ENCODE data around the gene STAB1. TPM values are rescaled to one million over a fixed set of nuclear protein-coding genes. Genes with fewer than 3 reads are reported as not detected.

The STAB1 gene
- total RNA-seq, 1 experiment from 2014 or later: not detected

Other genes starting within 250 kb of the STAB1 start
- gene PPM1M, start 249.6 kb upstream of the STAB1 start, total RNA-seq (2014; rRNA removed; shearing (Covaris generic)): 5.5 and 7.7 TPM in 2 replicates
- gene WDR82, start 216.7 kb upstream of the STAB1 start, total RNA-seq (2014; rRNA removed; shearing (Covaris generic)): 24.1 and 37.0 TPM in 2 replicates
- 3.7 and 6.1 TPM in 2 replicates for gene GLYCTK, start 207.5 kb upstream of the STAB1 start, total RNA-seq (2014; rRNA removed; shearing (Covaris generic))
- 0.47 and 1.1 TPM in 2 replicates for gene DNAH1, start 179.0 kb upstream of the STAB1 start, total RNA-seq (2014; rRNA removed; shearing (Covaris generic))
- gene BAP1, start 85.3 kb upstream of the STAB1 start, total RNA-seq (2014; rRNA removed; shearing (Covaris generic)): 50.2 and 60.1 TPM in 2 replicates
- 7.6 and 9.5 TPM in 2 replicates for gene PHF7, start 84.7 kb upstream of the STAB1 start, total RNA-seq (2014; rRNA removed; shearing (Covaris generic))
- gene SEMA3G, start 50.2 kb upstream of the STAB1 start, total RNA-seq (2014; rRNA removed; shearing (Covaris generic)): 0.13 TPM in 1 of 2 replicates, not detected in the other
- gene TNNC1, start 41.3 kb upstream of the STAB1 start, total RNA-seq (2014; rRNA removed; shearing (Covaris generic)): 18.2 and 32.1 TPM in 2 replicates
- gene NISCH, start 39.7 kb upstream of the STAB1 start, total RNA-seq (2014; rRNA removed; shearing (Covaris generic)): 22.4 and 24.8 TPM in 2 replicates
- gene NT5DC2, start 38.5 kb downstream of the STAB1 start, total RNA-seq (2014; rRNA removed; shearing (Covaris generic)): 39.5 and 74.6 TPM in 2 replicates
- gene UQCC5, start 41.3 kb downstream of the STAB1 start, total RNA-seq (2014; rRNA removed; shearing (Covaris generic)): 1.1 and 37.2 TPM in 2 replicates
- gene PBRM1, start 190.6 kb downstream of the STAB1 start, total RNA-seq (2014; rRNA removed; shearing (Covaris generic)): 39.3 and 39.6 TPM in 2 replicates
- 92.6 and 134 TPM in 2 replicates for gene GNL3, start 190.7 kb downstream of the STAB1 start, total RNA-seq (2014; rRNA removed; shearing (Covaris generic))
- 50.3 and 59.4 TPM in 2 replicates for gene GLT8D1, start 210.5 kb downstream of the STAB1 start, total RNA-seq (2014; rRNA removed; shearing (Covaris generic))
- gene SPCS1, start 210.8 kb downstream of the STAB1 start, total RNA-seq (2014; rRNA removed; shearing (Covaris generic)): 94.7 and 111 TPM in 2 replicates

Measured in SJSA1 (cell line).